Spleen (tissue), 11 donors: ENCODE data around the gene ANKRD10. TPM values are rescaled to one million over a fixed set of nuclear protein-coding genes. Genes with fewer than 3 reads are reported as not detected.
"Not testable (repeated sequence)": the region's sequence is repeated elsewhere in the genome, so short reads cannot be mapped to it uniquely, and the experiment has no call there.

Source experiments
- DNase-seq: peaks from one replicate; pipeline ENCODE4 v3.0.0-alpha.2; 2020
- H3K27ac ChIP-seq, 8 donors: fragments of 200-600 bp; sonication (generic) in 7 of 8; 1 replicate in 4 of 8; 2 replicates in 4 of 8; pipeline versions ENCODE4 v1.5.0 to v1.8.0; 2016 to 2021; ENCODE audit warnings: inconsistent platforms in 4 of 8, mild to moderate bottlenecking in 4 of 8, moderate library complexity in 1 of 8
- H3K27me3 ChIP-seq, 7 donors: fragments of 200-600 bp; sonication (generic) in 6 of 7; replicated peaks in 1 of 7; 1 replicate in 4 of 7; 2 replicates in 3 of 7; pipeline versions ENCODE4 v1.5.0 to v1.8.0; 2016 to 2021; ENCODE audit warnings: inconsistent platforms in 3 of 7, mild to moderate bottlenecking in 1 of 7
- H3K36me3 ChIP-seq, 6 donors: fragments of 200-600 bp; sonication (generic) in 5 of 6; 1 replicate in 4 of 6; 2 replicates in 2 of 6; pipeline versions ENCODE4 v1.5.0 to v1.8.0; 2016 to 2021; ENCODE audit warnings: inconsistent platforms in 2 of 6
- H3K4me1 ChIP-seq, 6 donors: fragments of 200-600 bp; sonication (generic) in 5 of 6; 1 replicate in 3 of 6; 2 replicates in 3 of 6; pipeline versions ENCODE4 v1.5.0 to v1.8.0; 2016 to 2021; ENCODE audit warnings: inconsistent platforms in 3 of 6
- H3K4me3 ChIP-seq, 8 donors: fragments of 200-600 bp; sonication (generic) in 7 of 8; 1 replicate in 4 of 8; 2 replicates in 4 of 8; pipeline versions ENCODE4 v1.5.0 to v1.8.0; 2016 to 2021; ENCODE audit warnings: inconsistent platforms in 4 of 8, mild to moderate bottlenecking in 4 of 8, moderate library complexity in 2 of 8
- H3K9me3 ChIP-seq, 8 donors: fragments of 200-600 bp; sonication (generic) in 7 of 8; 1 replicate in 4 of 8; 2 replicates in 4 of 8; pipeline versions ENCODE4 v1.5.0 to v1.8.0; 2016 to 2021; ENCODE audit warnings: inconsistent platforms in 4 of 8
- CTCF ChIP-seq, 11 experiments: fragments of 200-600 bp in 7 of 11; fragments of 450-650 bp in 4 of 11; sonication (generic) in 4 of 11; IDR thresholded peaks in 8 of 11; conservative IDR thresholded peaks in 3 of 11; 1 replicate in 7 of 11; 2 replicates in 4 of 11; pipeline versions ENCODE4 v1.4.0 to v1.8.0; 2016 to 2021; ENCODE audit warnings: antibody characterized with exemption in 11 of 11, inconsistent platforms in 4 of 11, mild to moderate bottlenecking in 1 of 11
- POLR2A ChIP-seq, 3 donors: fragments of 450-650 bp; IDR thresholded peaks; one replicate each; pipeline ENCODE4 v1.5.1; 2017; ENCODE audit warnings: antibody characterized with exemption in 3 of 3, mild to moderate bottlenecking in 1 of 3
- POLR2AphosphoS5 ChIP-seq, 3 donors: sonication (generic); formaldehyde crosslinking; IDR thresholded peaks; one replicate each; pipeline ENCODE4 v1.5.1; 2017; ENCODE audit warnings: antibody characterized with exemption in 3 of 3
- WGBS, 5 donors: extraction: QIAGEN DNeasy Blood & Tissue Kit in 3 of 5; methylation state at CpG; one replicate each; pipeline versions ENCODE4 v1.1.5 to v1.1.7; 2013 to 2018; 5-methylcytosine and 5-hydroxymethylcytosine counted together
- intact Hi-C: fragments of 100-400 bp; cut with DNase I; formaldehyde crosslinking; loops from one replicate; pipeline ENCODE4 v1.15.0; 2023; ENCODE audit warnings: low total_unique reads
- polyA plus RNA-seq, 3 donors: library from polyadenylated mRNA; stranded (reverse); fragments of 200-250 nt; gene quantifications; one replicate each; pipeline ENCODE4 v1.2.1, GENCODE V29; 2013
- total RNA-seq, 7 donors: library from RNA; depleted of rRNA in 3 of 7; stranded (reverse); fragments of >200 nt in 3 of 7; fragmentation: NEBNext Ultra II Directional in 4 of 7; extraction: Animal tissue kit (Norgen Biotek cat#: 25700) in 4 of 7; gene quantifications; one replicate each; pipeline versions ENCODE4 v1.1.0 to v1.2.1, GENCODE V29; 2016 to 2021
- donor health status: healthy with polysubstance abuse.
- donor health status: DM: no; HTN: no; CAD: no; lungs with moderate emphysema.
- donor health status: DM: no; HTN: no; CAD: no.
- donor health status: Bipolar disorder and iron deficiency.
- donor health status: healthy.
- donor health status: DM: no; HTN: no; CAD: no.
- donor health status: DM: yes; HTN: yes; CAD: no.

ANKRD10 gene
- total and polyA plus RNA-seq, 10 donors, result 122 to 253 (median 183) TPM

GRCh38 chr13:110841846-110842245 is 73.0 kb downstream of the ANKRD10 start:
- Histone ChIP-seq H3K36me3 (no peaks in the 10 kb centered on the region), H3K9me3 (peaks cover 0 to 3% (median 0%) of the 10 kb centered on the region in 8 donors), H3K4me3 (no peak overlapping the region), H3K27me3 (peaks cover 0 to 21% (median 0%) of the 10 kb centered on the region in 7 donors), H3K4me1 (no peaks in the 10 kb centered on the region), H3K27ac (no peak overlapping the region)
- TF ChIP-seq POLR2AphosphoS5 (IDR thresholded peaks at IDR 0.05) (no peak), POLR2A (IDR thresholded peaks at IDR 0.05) (no peak), CTCF (IDR thresholded peaks at IDR 0.05 in 8 of 11, conservative IDR thresholded peaks at IDR 0.05 in 3 of 11) (no peak)
- no peak for DNase-seq
- WGBS, 5 donors, result 53 to 76% (median 71%) methylated on average over 3 of the region's 3 CpGs
- intact Hi-C loops, result no loop called here

- Histone ChIP-seq H3K36me3 (no peaks in the 10 kb centered on the region), H3K4me1 (no peaks in the 10 kb centered on the region), H3K27me3 (peaks cover 0 to 20% (median 0%) of the 10 kb centered on the region in 7 donors), H3K27ac (no peak overlapping the region), H3K9me3 (peaks cover 0 to 3% (median 0%) of the 10 kb centered on the region in 8 donors), H3K4me3 (no peak overlapping the region)
- no peak for TF ChIP-seq CTCF (IDR thresholded peaks at IDR 0.05 in 8 of 11, conservative IDR thresholded peaks at IDR 0.05 in 3 of 11)
- TF ChIP-seq POLR2AphosphoS5 (IDR thresholded peaks at IDR 0.05), result no peak
- TF ChIP-seq POLR2A (IDR thresholded peaks at IDR 0.05), result no peak
- WGBS, 5 donors, result 81 to 91% (median 87%) methylated on average over 2 of the region's 2 CpGs
- no peak for DNase-seq
- intact Hi-C loops, result no loop called here
Observed at GRCh38 chr13:110841406-110841805, 73.5 kb downstream of the ANKRD10 start.

GRCh38 chr13:110838867-110839538 is 75.9 kb downstream of the ANKRD10 start:
- TF ChIP-seq CTCF (IDR thresholded peaks at IDR 0.05 in 8 of 11, conservative IDR thresholded peaks at IDR 0.05 in 3 of 11) (no peak), POLR2A (IDR thresholded peaks at IDR 0.05) (no peak), POLR2AphosphoS5 (IDR thresholded peaks at IDR 0.05) (no peak)
- Histone ChIP-seq H3K4me1 (no peaks in the 10 kb centered on the region), H3K4me3 (no peak overlapping the region), H3K27me3 (peaks cover 0 to 16% (median 0%) of the 10 kb centered on the region in 7 donors), H3K36me3 (no peaks in the 10 kb centered on the region), H3K27ac (no peak overlapping the region), H3K9me3 (peaks cover 0 to 3% (median 0%) of the 10 kb centered on the region in 8 donors)
- intact Hi-C loops, result no loop called here
- no peak for DNase-seq
- WGBS, 5 donors, result 85 to 96% (median 92%) methylated on average over 3 to 4 of the region's 4 CpGs

GRCh38 chr13:110838116-110838515 is 76.8 kb downstream of the ANKRD10 start:
- TF ChIP-seq CTCF (IDR thresholded peaks at IDR 0.05 in 8 of 11, conservative IDR thresholded peaks at IDR 0.05 in 3 of 11) (no peak), POLR2A (IDR thresholded peaks at IDR 0.05) (no peak), POLR2AphosphoS5 (IDR thresholded peaks at IDR 0.05) (no peak)
- WGBS, 5 donors, result 90 to 95% (median 92%) methylated on average over 8 of the region's 8 CpGs
- no peak overlapping the region for H3K4me3 ChIP-seq
- H3K27me3 ChIP-seq, result peaks cover 0 to 11% (median 0%) of the 10 kb centered on the region in 7 donors
- peaks cover 0 to 3% (median 0%) of the 10 kb centered on the region in 8 donors for H3K9me3 ChIP-seq
- H3K27ac ChIP-seq, result no peak overlapping the region
- intact Hi-C loops, result no loop called here
- no peaks in the 10 kb centered on the region for H3K4me1 ChIP-seq
- DNase-seq, result no peak
- H3K36me3 ChIP-seq, result no peaks in the 10 kb centered on the region

GRCh38 chr13:110837397-110838061 is 77.3 kb downstream of the ANKRD10 start:
- intact Hi-C loops, H3K4me3 ChIP-seq, H3K36me3 ChIP-seq, DNase-seq, H3K27ac ChIP-seq, H3K4me1 ChIP-seq, H3K9me3 ChIP-seq, H3K27me3 ChIP-seq: not testable (repeated sequence)
- WGBS, 5 donors, result 63 to 90% (median 83%) methylated on average over 5 of the region's 5 CpGs
